K562 (cell line): ENCODE results near the gene MFSD2B. TPM values are rescaled to one million over a fixed set of nuclear protein-coding genes. Genes with fewer than 3 reads are reported as not detected.

ENCODE experiments used
- ATAC-seq: fragments of 200-7000 bp; cut with Tn5 transposase; 3 replicates; pipeline ENCODE4 v1.9.1; 2020; ENCODE audit warnings: moderate library complexity
- BruUV-seq: library from RNA; stranded (reverse); fragments of 400-500 nt; replicated peaks from 2 replicates; lab custom pipeline; 2021; lab: Mats Ljungman, UMichigan
- CTCF ChIA-PET: fragments of 300-600 bp; formaldehyde crosslinking; extraction: SDS; loops from one replicate; lab custom pipeline; 2021; ENCODE audit warnings: low intra/inter-chr PET ratio; lab: Yijun Ruan, JAX
- POLR2A ChIA-PET: fragments of 300-600, 350-650 bp; sonication (Branson Sonifier 250); formaldehyde crosslinking; extraction: SDS; loops from one replicate; lab custom pipeline; 2021; ENCODE audit warnings: antibody characterized with exemption, inconsistent platforms; lab: Yijun Ruan, JAX
- DNase-seq, 4 experiments: peaks; one replicate each; pipeline versions ENCODE4 v3.0.0 to v3.0.0-alpha.2; 2011 to 2018; ENCODE audit warnings: low spot score in 3 of 4, mixed read lengths in 3 of 4; ENCODE audit errors: extremely low read depth in 1 of 4
- FAIRE-seq: peaks from 2 replicates; lab custom pipeline; 2011; peaks lifted over from hg19 to GRCh38; lab: Jason Lieb, UNC
- H2AFZ ChIP-seq: 2 replicates; pipeline ENCODE4 v1.6.0; 2011; ENCODE audit warnings: low read depth, low read length, control low read depth, inconsistent platforms
- H3K27ac ChIP-seq: fragments of 200-600 bp; 3 replicates; pipeline ENCODE4 v1.8.0; 2011; ENCODE audit warnings: low read depth, mild to moderate bottlenecking, control low read depth, inconsistent platforms, low read length, moderate library complexity, mixed read lengths; ENCODE audit errors: extremely low read depth
- H3K27me3 ChIP-seq, 2 experiments: fragments of 300-600 bp in 1 of 2; 2 replicates in 1 of 2; 3 replicates in 1 of 2; pipeline versions ENCODE4 v1.6.0 to v1.8.0; 2011; ENCODE audit warnings: inconsistent platforms in 2 of 2, low read length in 2 of 2, mild to moderate bottlenecking in 1 of 2, mixed read lengths in 1 of 2, moderate library complexity in 1 of 2; ENCODE audit not compliant: control insufficient read depth in 2 of 2, insufficient read depth in 2 of 2
- H3K36me3 ChIP-seq: fragments of 300-600 bp; 3 replicates; pipeline ENCODE4 v1.8.0; 2011; ENCODE audit warnings: mild to moderate bottlenecking, low read length, inconsistent platforms; ENCODE audit not compliant: control insufficient read depth, insufficient read depth
- H3K4me1 ChIP-seq, 2 experiments: fragments of 200-600 bp in 1 of 2; replicated peaks in 1 of 2; 2 replicates in 1 of 2; 3 replicates in 1 of 2; pipeline versions ENCODE4 v1.5.1 to v1.8.0; 2011; ENCODE audit warnings: inconsistent platforms in 2 of 2, low read length in 2 of 2, mild to moderate bottlenecking in 1 of 2, mixed read lengths in 1 of 2, moderate library complexity in 1 of 2; ENCODE audit not compliant: control insufficient read depth in 2 of 2, insufficient read depth in 2 of 2
- H3K4me2 ChIP-seq: 2 replicates; pipeline ENCODE4 v1.6.1; 2011; ENCODE audit warnings: low read length, control low read depth, inconsistent platforms, mixed read lengths; ENCODE audit not compliant: insufficient read depth
- H3K4me3 ChIP-seq: fragments of 200-600 bp; sonication (generic), shearing (Covaris generic); 2 replicates; pipeline ENCODE4 v1.5.1; 2016; ENCODE audit warnings: control low read depth, inconsistent platforms
- H3K79me2 ChIP-seq: fragments of 200-600 bp; 3 replicates; pipeline ENCODE4 v1.8.0; 2011; ENCODE audit warnings: low read length, inconsistent platforms; ENCODE audit not compliant: control insufficient read depth, insufficient read depth
- H3K9ac ChIP-seq, 2 experiments: 2 replicates each; pipeline versions ENCODE4 v1.6.0 to v1.6.1; 2011; ENCODE audit warnings: low read depth in 2 of 2, low read length in 2 of 2, control low read depth in 1 of 2, inconsistent platforms in 1 of 2, mild to moderate bottlenecking in 1 of 2, mixed read lengths in 1 of 2; ENCODE audit not compliant: insufficient read depth in 1 of 2
- H3K9me1 ChIP-seq: one replicate; pipeline ENCODE4 v1.6.0; 2011; ENCODE audit warnings: inconsistent platforms, mild to moderate bottlenecking, low read length, moderate library complexity; ENCODE audit not compliant: control insufficient read depth, insufficient read depth
- H3K9me3 ChIP-seq: replicated peaks from 2 replicates; pipeline ENCODE4 v1.5.1; 2011; ENCODE audit warnings: low read depth, low read length, inconsistent platforms; ENCODE audit not compliant: control insufficient read depth, insufficient read depth
- H4K20me1 ChIP-seq: replicated peaks from 2 replicates; pipeline ENCODE4 v1.6.1; 2011; ENCODE audit warnings: low read length, inconsistent platforms, mixed read lengths; ENCODE audit not compliant: control insufficient read depth, insufficient read depth
- ASH1L ChIP-seq: fragments of 450-650 bp; IDR thresholded peaks from 2 replicates; pipeline ENCODE4 v1.6.1; 2018; ENCODE audit warnings: borderline replicate concordance, mild to moderate bottlenecking, low read depth; ENCODE audit not compliant: partially characterized antibody
- BMI1 ChIP-seq: fragments of 150-350 bp; IDR thresholded peaks from 2 replicates; pipeline ENCODE4 v1.6.1; 2014; ENCODE audit warnings: low read length
- CBX1 ChIP-seq: sonication (generic); IDR thresholded peaks from 2 replicates; pipeline ENCODE4 v1.6.1; 2016; ENCODE audit warnings: antibody characterized with exemption, low read depth, mild to moderate bottlenecking
- CTBP1 ChIP-seq: fragments of 450-650 bp; IDR thresholded peaks from 2 replicates; pipeline ENCODE4 v1.6.1; 2016; ENCODE audit warnings: borderline replicate concordance
- HNRNPL ChIP-seq: fragments of 200-400 bp; formaldehyde crosslinking; IDR thresholded peaks from 2 replicates; pipeline ENCODE4 v1.6.1; 2017; ENCODE audit warnings: low read depth, mild to moderate bottlenecking, low read length
- HNRNPLL ChIP-seq: fragments of 200-400 bp; formaldehyde crosslinking; IDR thresholded peaks from 2 replicates; pipeline ENCODE4 v1.6.1; 2017; ENCODE audit warnings: low read length, low read depth, mild to moderate bottlenecking; ENCODE audit not compliant: poor library complexity, severe bottlenecking
- IRF2 ChIP-seq: sonication (generic); formaldehyde crosslinking; IDR thresholded peaks from 2 replicates; pipeline ENCODE4 v1.8.1; 2022; ENCODE audit warnings: mild to moderate bottlenecking, missing genetic modification reagents
- KDM4B ChIP-seq, 2 experiments: fragments of 450-650 bp in 1 of 2; sonication (generic) in 1 of 2; IDR thresholded peaks; 2 replicates each; pipeline ENCODE4 v1.6.1; 2016 to 2017; ENCODE audit warnings: borderline replicate concordance in 2 of 2, antibody characterized with exemption in 1 of 2, low read depth in 1 of 2, mild to moderate bottlenecking in 1 of 2
- MAFF ChIP-seq: IDR thresholded peaks from 2 replicates; pipeline ENCODE4 v1.6.1; 2012; ENCODE audit warnings: low read length, improper control_type of control experiment
- SMAD3 ChIP-seq: fragments of 450-650 bp; formaldehyde crosslinking; conservative IDR thresholded peaks from 2 replicates; pipeline ENCODE4 v1.4.0; 2020; ENCODE audit warnings: mild to moderate bottlenecking
- TRIM24 ChIP-seq, 2 experiments: fragments of 450-650 bp; IDR thresholded peaks; 2 replicates each; pipeline ENCODE4 v1.6.1; 2016
- ZNF551 ChIP-seq: fragments of 250-450 bp; sonication (Bioruptor Pico); IDR thresholded peaks from 2 replicates; pipeline ENCODE4 v1.5.0; 2021; ENCODE audit warnings: mild to moderate bottlenecking, moderate library complexity
- ZNF583 ChIP-seq: fragments of 250-450 bp; sonication (Bioruptor Pico); IDR thresholded peaks from 2 replicates; pipeline ENCODE4 v1.4.0; 2020
- WGBS: fragments of 100-300 bp; shearing (Covaris generic); methylation state at CpG from one replicate; pipeline ENCODE4 v1.1.6; 2016; ENCODE audit warnings: low coverage, mixed read lengths; ENCODE audit not compliant: insufficient coverage; ENCODE audit errors: missing lambda C conversion rate; 5-methylcytosine and 5-hydroxymethylcytosine counted together
- in situ Hi-C: fragments of 300-500 bp; cut with MboI; formaldehyde crosslinking; loops from 4 replicates; pipeline ENCODE4 v1.15.0; 2018; ENCODE audit warnings: inconsistent platforms, mixed read lengths
- intact Hi-C: fragments of 100-400 bp; cut with micrococcal nuclease; formaldehyde crosslinking; loops from 2 replicates; pipeline ENCODE4 v1.14.2; 2022
- polyA plus RNA-seq, 8 experiments: library from polyadenylated mRNA; depleted of rRNA in 4 of 8; stranded (reverse) in 5 of 8; unstranded in 3 of 8; fragments of >200 nt; fragmentation: Nextera tagmentation in 2 of 8; fragmentation: Illumina TruSeq in 1 of 8; extraction: Ambion mirVana in 2 of 8; extraction: Trizol in 1 of 8; gene quantifications; 2 replicates each; pipeline versions ENCODE4 v1.2.1 to v1.2.3, GENCODE V29; 2011 to 2014; ENCODE audit warnings: inconsistent platforms in 1 of 8, missing spikeins in 1 of 8
- total RNA-seq, 7 experiments: library from RNA; depleted of rRNA in 6 of 7; stranded (reverse); fragments of >200 nt in 6 of 7; fragmentation: Illumina TruSeq in 2 of 7; extraction: Trizol in 2 of 7; gene quantifications; 2 replicates each; pipeline versions ENCODE4 v1.2.1 to v1.2.3, GENCODE V29; 2011 to 2021; ENCODE audit warnings: low replicate concordance in 1 of 7
- TF ChIP-seq, protein P1 (sequence below): fragments of 250-450 bp; sonication (Bioruptor Pico); IDR thresholded peaks from 2 replicates; pipeline ENCODE4 v1.5.0; 2020; ENCODE audit warnings: mild to moderate bottlenecking, borderline replicate concordance
- TF ChIP-seq, protein P2 (sequence below): sonication (generic); formaldehyde crosslinking; IDR thresholded peaks from 2 replicates; pipeline ENCODE4 v1.8.0; 2022; ENCODE audit warnings: mild to moderate bottlenecking, missing genetic modification reagents
- TF ChIP-seq, protein P3 (sequence below): sonication (generic); formaldehyde crosslinking; IDR thresholded peaks from 2 replicates; pipeline ENCODE4 v1.5.0; 2020; ENCODE audit warnings: missing genetic modification reagents
- TF ChIP-seq, protein P4 (sequence below): fragments of 450-650 bp; IDR thresholded peaks from 2 replicates; pipeline ENCODE4 v1.6.1; 2016; ENCODE audit warnings: low read depth, mild to moderate bottlenecking, moderate library complexity

MFSD2B gene
- total and polyA plus RNA-seq, 9 of the 15 experiments (the other 6 are each of a cell fraction or from before 2014, with no cell fraction given) = 2.6 to 10.9 (median 6.8) TPM

DNA sequence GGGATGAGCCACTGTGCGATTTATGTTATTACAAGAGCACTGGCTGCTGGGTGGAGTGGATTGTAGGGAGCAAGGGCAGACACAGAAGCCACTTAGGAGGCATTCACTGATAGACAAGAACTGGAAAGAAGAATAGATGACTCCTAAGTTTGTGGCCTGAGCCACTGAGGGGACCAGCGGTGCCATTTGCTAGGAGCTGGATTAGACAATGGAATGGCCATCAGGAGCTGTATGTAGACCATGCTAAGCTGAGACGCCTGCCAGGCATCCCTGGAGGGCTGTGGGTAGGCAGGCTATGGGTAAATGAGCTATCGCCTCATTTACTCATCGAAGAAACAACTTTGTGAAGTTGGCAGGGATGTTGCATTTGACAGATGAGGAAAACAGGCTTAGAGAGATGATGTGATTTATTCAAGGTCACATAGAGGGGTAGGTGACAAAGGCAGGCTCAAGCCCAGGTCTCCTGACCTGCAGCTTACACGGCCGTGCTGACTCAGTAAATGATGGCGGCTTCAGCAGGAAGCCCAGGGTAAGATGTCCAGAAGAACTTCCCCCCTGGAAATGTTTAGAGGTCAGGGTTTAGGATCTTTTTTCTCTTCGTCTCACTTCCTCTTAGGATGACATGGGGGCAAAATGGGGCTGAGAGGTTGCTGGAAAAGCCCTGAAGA lies 2.8 kb downstream of the MFSD2B start:
- WGBS = 43% methylated on average over 9 of the region's 9 CpGs
- CTCF ChIA-PET = no interaction called here
- H2AFZ ChIP-seq = peak overlapping the region; percentile 0; the same call in 1 of the 2 replicates
- no peaks in the 10 kb centered on the region for H3K9me3 ChIP-seq
- BruUV-seq = no TSS peak
- H3K27me3 ChIP-seq = no peaks in the 10 kb centered on the region
- no peak overlapping the region for H3K4me3 ChIP-seq
- ATAC-seq = no peak
- no peak for DNase-seq
- H3K79me2 ChIP-seq = peaks cover 46% of the 10 kb centered on the region
- in situ Hi-C loops (no loop called here), intact Hi-C loops (loop anchor here (5.0 to 10.0 kb wide), 2 partner anchors 70 to 188 kb away; partner anchors contain the start of gene UBXN2A)
- H4K20me1 ChIP-seq = no peaks in the 10 kb centered on the region; the same call in 1 of the 2 replicates
- H3K27ac ChIP-seq = peak overlapping the region; percentile 99
- peak overlapping the region; percentile 93 for H3K4me2 ChIP-seq
- POLR2A ChIA-PET = interaction anchor here (0.7 to 2.1 kb wide), 6 partner anchors 8 to 78 kb away, joined by 3 to 5 read pairs (median 4); no protein-coding TSS in a partner anchor
- peak overlapping the region; percentile 63 to 95; a peak in 3 of 4 replicates for H3K9ac ChIP-seq
- peak; percentile 29 for FAIRE-seq
- H3K4me1 ChIP-seq = peaks cover 43 to 64% of the 10 kb centered on the region in 2 experiments
- H3K9me1 ChIP-seq = no peaks in the 10 kb centered on the region
- peaks cover 22% of the 10 kb centered on the region for H3K36me3 ChIP-seq
- TF ChIP-seq, protein P1, sequence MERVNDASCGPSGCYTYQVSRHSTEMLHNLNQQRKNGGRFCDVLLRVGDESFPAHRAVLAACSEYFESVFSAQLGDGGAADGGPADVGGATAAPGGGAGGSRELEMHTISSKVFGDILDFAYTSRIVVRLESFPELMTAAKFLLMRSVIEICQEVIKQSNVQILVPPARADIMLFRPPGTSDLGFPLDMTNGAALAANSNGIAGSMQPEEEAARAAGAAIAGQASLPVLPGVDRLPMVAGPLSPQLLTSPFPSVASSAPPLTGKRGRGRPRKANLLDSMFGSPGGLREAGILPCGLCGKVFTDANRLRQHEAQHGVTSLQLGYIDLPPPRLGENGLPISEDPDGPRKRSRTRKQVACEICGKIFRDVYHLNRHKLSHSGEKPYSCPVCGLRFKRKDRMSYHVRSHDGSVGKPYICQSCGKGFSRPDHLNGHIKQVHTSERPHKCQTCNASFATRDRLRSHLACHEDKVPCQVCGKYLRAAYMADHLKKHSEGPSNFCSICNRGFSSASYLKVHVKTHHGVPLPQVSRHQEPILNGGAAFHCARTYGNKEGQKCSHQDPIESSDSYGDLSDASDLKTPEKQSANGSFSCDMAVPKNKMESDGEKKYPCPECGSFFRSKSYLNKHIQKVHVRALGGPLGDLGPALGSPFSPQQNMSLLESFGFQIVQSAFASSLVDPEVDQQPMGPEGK (CRISPR knock-in tag) = no peak
- TF ChIP-seq SMAD3 (CRISPR knock-in tag) (no peak), ZNF583 (CRISPR knock-in tag) (no peak), HNRNPL (no peak), CBX1 (no peak), ASH1L (no peak), TRIM24 (IDR thresholded peaks at IDR 0.05) (no peak), MAFF (peak; percentile 44; the same call in 1 of the 2 replicates), ZNF551 (no peak), HNRNPLL (no peak), BMI1 (no peak), KDM4B (IDR thresholded peaks at IDR 0.05; ENCODE audit: borderline replicate concordance in 2 of 2, low read depth in 1 of 2) (no peak), CTBP1 (0 out of 2 replicates have a peak, but pooled peaks have one; percentile 31), IRF2 (CRISPR knock-in tag) (no peak)
- TF ChIP-seq, protein P2, sequence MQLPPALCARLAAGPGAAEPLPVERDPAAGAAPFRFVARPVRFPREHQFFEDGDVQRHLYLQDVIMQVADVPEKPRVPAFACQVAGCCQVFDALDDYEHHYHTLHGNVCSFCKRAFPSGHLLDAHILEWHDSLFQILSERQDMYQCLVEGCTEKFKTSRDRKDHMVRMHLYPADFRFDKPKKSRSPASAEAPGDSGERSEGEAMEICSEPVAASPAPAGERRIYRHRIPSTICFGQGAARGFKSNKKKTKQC (CRISPR knock-in tag) = no peak
- TF ChIP-seq, protein P3, sequence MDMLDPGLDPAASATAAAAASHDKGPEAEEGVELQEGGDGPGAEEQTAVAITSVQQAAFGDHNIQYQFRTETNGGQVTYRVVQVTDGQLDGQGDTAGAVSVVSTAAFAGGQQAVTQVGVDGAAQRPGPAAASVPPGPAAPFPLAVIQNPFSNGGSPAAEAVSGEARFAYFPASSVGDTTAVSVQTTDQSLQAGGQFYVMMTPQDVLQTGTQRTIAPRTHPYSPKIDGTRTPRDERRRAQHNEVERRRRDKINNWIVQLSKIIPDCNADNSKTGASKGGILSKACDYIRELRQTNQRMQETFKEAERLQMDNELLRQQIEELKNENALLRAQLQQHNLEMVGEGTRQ (CRISPR knock-in tag) = no peak
- TF ChIP-seq, protein P4, sequence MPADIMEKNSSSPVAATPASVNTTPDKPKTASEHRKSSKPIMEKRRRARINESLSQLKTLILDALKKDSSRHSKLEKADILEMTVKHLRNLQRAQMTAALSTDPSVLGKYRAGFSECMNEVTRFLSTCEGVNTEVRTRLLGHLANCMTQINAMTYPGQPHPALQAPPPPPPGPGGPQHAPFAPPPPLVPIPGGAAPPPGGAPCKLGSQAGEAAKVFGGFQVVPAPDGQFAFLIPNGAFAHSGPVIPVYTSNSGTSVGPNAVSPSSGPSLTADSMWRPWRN = no peak
